SK-N-SH (cell line): ENCODE measurements around the gene C1QTNF9B.

Source experiments
- CTCF ChIP-seq: fragments of 200-600 bp; sonication (generic); IDR thresholded peaks from 2 replicates; pipeline ENCODE4 v1.6.1; 2017; ENCODE audit warnings: antibody characterized with exemption, mild to moderate bottlenecking, moderate library complexity
- EP300 ChIP-seq, 2 experiments: IDR thresholded peaks; 2 replicates each; pipeline versions ENCODE4 v1.4.0 to v1.6.1; 2012; ENCODE audit warnings: borderline replicate concordance in 1 of 2, low read depth in 1 of 2, low read length in 1 of 2
- EZH2phosphoT487 ChIP-seq: fragments of 200-600 bp; sonication (generic); IDR thresholded peaks from 2 replicates; pipeline ENCODE4 v1.6.1; 2017; ENCODE audit warnings: low read depth, mixed run types, mild to moderate bottlenecking, antibody characterized with exemption, moderate library complexity, borderline replicate concordance
- NFIC ChIP-seq: IDR thresholded peaks from 2 replicates; pipeline ENCODE4 v1.4.0; 2012; ENCODE audit warnings: borderline replicate concordance
- NRF1 ChIP-seq: IDR thresholded peaks from 2 replicates; pipeline ENCODE4 v1.6.1; 2012; ENCODE audit warnings: low read depth, mild to moderate bottlenecking, low read length
- RAD21 ChIP-seq: IDR thresholded peaks from 2 replicates; pipeline ENCODE4 v1.6.1; 2012; ENCODE audit warnings: mild to moderate bottlenecking, low read length
- SIN3A ChIP-seq: IDR thresholded peaks from 2 replicates; pipeline ENCODE4 v1.6.1; 2012; ENCODE audit warnings: low read depth, mild to moderate bottlenecking, low read length, moderate library complexity, borderline replicate concordance
- SMC3 ChIP-seq: IDR thresholded peaks from 2 replicates; pipeline ENCODE4 v1.6.1; 2012; ENCODE audit warnings: low read depth, low read length, improper control_type of control experiment
- USF2 ChIP-seq: fragments of 150-350 bp; IDR thresholded peaks from 2 replicates; pipeline ENCODE4 v1.6.1; 2017; ENCODE audit warnings: antibody characterized with exemption, low read length, low read depth, borderline replicate concordance

- TF ChIP-seq EP300 (IDR thresholded peaks at IDR 0.05; ENCODE audit: borderline replicate concordance in 1 of 2, low read depth in 1 of 2, low read length in 1 of 2) = no peak
- TF ChIP-seq SIN3A = no peak
- no peak for TF ChIP-seq CTCF
- TF ChIP-seq NRF1 = no peak
- no peak for TF ChIP-seq USF2
- no peak for TF ChIP-seq EZH2phosphoT487
- TF ChIP-seq NFIC = no peak
- no peak for TF ChIP-seq RAD21
- no peak for TF ChIP-seq SMC3
Observed at GRCh38 chr13:23859455-23859854, 37.8 kb downstream of the C1QTNF9B start.
